Left lung (tissue), 10 donors: ENCODE measurements around the gene IKBKE. TPM values are rescaled to one million over a fixed set of nuclear protein-coding genes. Genes with fewer than 3 reads are reported as not detected.

Source experiments
- ATAC-seq: fragments of 200-7000 bp; cut with Tn5 transposase; one replicate; pipeline ENCODE4 v1.9.1; 2020; ENCODE audit warnings: moderate library complexity
- DNase-seq, 4 donors: peaks; one replicate each; pipeline ENCODE4 v3.0.0-alpha.2; 2013 to 2020
- H3K27ac ChIP-seq, 2 donors: fragments of 200-600 bp; sonication (generic) in 1 of 2; one replicate each; pipeline versions ENCODE4 v1.5.0 to v1.8.0; 2020 to 2021
- H3K27me3 ChIP-seq, 2 donors: fragments of 200-600 bp; sonication (generic) in 1 of 2; one replicate each; pipeline versions ENCODE4 v1.5.0 to v1.8.0; 2020 to 2021
- H3K36me3 ChIP-seq, 2 donors: fragments of 200-600 bp; sonication (generic) in 1 of 2; one replicate each; pipeline versions ENCODE4 v1.5.0 to v1.8.0; 2020 to 2021
- H3K4me1 ChIP-seq, 2 donors: fragments of 200-600 bp; one replicate each; pipeline ENCODE4 v1.8.0; 2021
- H3K4me3 ChIP-seq, 2 donors: fragments of 200-600 bp; sonication (generic) in 1 of 2; one replicate each; pipeline versions ENCODE4 v1.5.0 to v1.8.0; 2020 to 2021; ENCODE audit warnings: mild to moderate bottlenecking in 1 of 2
- H3K9me3 ChIP-seq, 2 donors: fragments of 200-600 bp; sonication (generic) in 1 of 2; one replicate each; pipeline versions ENCODE4 v1.5.0 to v1.8.0; 2020 to 2021
- intact Hi-C, 2 donors: fragments of 100-400 bp; cut with DNase I; formaldehyde crosslinking; loops; one replicate each; pipeline versions ENCODE4 v1.11.2 to v1.14.2; 2022
- polyA plus RNA-seq, 6 donors: library from polyadenylated mRNA; unstranded; fragments of 120-200 nt; gene quantifications; one replicate each; pipeline ENCODE4 v1.2.1, GENCODE V29; 2013; ENCODE audit not compliant: insufficient read length in 6 of 6
- total RNA-seq, 2 donors: library from RNA; stranded (reverse); fragmentation: NEBNext Ultra II Directional; extraction: Animal tissue kit (Norgen Biotek cat#: 25700); gene quantifications; one replicate each; pipeline ENCODE4 v1.2.1, GENCODE V29; 2021
- TF ChIP-seq, protein P1 (sequence below), 2 donors: fragments of 200-600 bp; sonication (generic) in 1 of 2; IDR thresholded peaks; one replicate each; pipeline versions ENCODE4 v1.5.0 to v1.8.0; 2021; ENCODE audit warnings: antibody characterized with exemption in 2 of 2
- donor health status: DM: no; HTN: yes; CAD: no.
- donor health status: DM: no; HTN: no; CAD: no.

Gene IKBKE
- total and polyA plus RNA-seq, 8 donors: 4.7 to 17.8 (median 7.8) TPM

DNA sequence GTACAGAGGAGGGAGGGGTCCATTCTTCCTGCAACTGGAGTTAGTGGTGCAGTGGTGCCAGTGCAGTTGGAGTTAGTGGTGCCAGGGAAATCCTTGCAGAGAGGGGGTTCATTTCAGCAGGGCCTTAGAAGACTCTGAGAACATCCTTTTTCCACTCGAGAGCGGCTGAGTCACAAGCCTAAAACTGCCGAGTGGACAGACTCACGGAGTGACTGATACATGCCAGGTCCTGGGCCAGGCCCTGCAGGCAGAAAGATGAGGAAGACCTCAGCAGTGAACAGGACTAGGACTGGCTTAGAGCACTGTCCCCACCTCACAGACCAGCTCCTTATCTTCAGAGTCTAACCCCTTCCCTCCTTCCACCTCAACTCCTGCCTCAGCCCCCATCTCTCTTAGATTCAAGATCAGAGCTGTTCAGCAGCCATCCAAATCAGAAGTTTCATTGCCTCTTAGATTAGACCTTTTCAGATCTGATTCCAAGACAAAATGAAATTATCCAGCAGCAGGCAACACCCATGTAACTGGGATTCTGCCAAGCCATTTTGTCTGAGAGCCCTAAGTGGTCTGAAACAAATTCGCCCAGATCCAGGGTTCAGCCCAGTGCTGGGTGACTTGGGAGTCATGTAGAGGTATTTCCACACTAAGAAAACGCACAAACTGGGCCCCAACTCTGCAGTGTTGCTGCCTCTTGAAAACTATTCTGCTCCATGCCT, 12.7 kb upstream of the IKBKE start:
- Histone ChIP-seq H3K36me3 (peaks cover 0 to 62% of the 10 kb centered on the region in 2 donors), H3K4me3 (no peak overlapping the region), H3K27ac (peak overlapping the region; percentile 19 to 71), H3K4me1 (peaks cover 18 to 21% of the 10 kb centered on the region in 2 donors), H3K27me3 (no peaks in the 10 kb centered on the region), H3K9me3 (no peaks in the 10 kb centered on the region)
- intact Hi-C loops: no loop called here
- DNase-seq (peak in 1 of 4 donors; percentile 75), ATAC-seq (peak; percentile 57)
- TF ChIP-seq, protein P1, sequence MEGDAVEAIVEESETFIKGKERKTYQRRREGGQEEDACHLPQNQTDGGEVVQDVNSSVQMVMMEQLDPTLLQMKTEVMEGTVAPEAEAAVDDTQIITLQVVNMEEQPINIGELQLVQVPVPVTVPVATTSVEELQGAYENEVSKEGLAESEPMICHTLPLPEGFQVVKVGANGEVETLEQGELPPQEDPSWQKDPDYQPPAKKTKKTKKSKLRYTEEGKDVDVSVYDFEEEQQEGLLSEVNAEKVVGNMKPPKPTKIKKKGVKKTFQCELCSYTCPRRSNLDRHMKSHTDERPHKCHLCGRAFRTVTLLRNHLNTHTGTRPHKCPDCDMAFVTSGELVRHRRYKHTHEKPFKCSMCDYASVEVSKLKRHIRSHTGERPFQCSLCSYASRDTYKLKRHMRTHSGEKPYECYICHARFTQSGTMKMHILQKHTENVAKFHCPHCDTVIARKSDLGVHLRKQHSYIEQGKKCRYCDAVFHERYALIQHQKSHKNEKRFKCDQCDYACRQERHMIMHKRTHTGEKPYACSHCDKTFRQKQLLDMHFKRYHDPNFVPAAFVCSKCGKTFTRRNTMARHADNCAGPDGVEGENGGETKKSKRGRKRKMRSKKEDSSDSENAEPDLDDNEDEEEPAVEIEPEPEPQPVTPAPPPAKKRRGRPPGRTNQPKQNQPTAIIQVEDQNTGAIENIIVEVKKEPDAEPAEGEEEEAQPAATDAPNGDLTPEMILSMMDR (IDR thresholded peaks at IDR 0.05): no peak

DNA sequence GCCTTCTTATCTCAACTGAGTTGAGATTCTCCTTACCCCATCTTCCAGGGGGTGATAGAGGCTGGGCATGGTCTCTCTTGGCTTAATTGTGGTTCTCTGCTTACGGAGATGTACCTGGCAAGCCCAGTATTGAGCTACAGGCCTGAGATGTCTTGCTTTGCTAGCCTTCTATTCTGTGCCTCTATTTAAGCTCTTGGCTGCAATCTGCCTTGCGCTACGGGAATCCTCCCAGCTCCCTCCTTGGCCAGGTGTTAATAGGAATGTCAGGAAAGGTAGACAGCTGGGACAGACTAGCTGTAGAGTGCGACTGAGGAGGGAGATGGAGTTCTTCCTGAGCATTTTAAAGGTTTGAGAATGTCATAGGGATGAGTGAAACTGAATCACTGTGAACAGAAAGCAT, 10.6 kb upstream of the IKBKE start:
- H3K36me3 ChIP-seq: peaks cover 0 to 41% of the 10 kb centered on the region in 2 donors
- TF ChIP-seq, protein P1 (IDR thresholded peaks at IDR 0.05): no peak
- H3K27me3 ChIP-seq: no peaks in the 10 kb centered on the region
- no peaks in the 10 kb centered on the region for H3K9me3 ChIP-seq
- ATAC-seq (no peak), DNase-seq (no peak)
- peaks cover 21 to 27% of the 10 kb centered on the region in 2 donors for H3K4me1 ChIP-seq
- no peak overlapping the region for H3K27ac ChIP-seq
- no peak overlapping the region for H3K4me3 ChIP-seq
- intact Hi-C loops: no loop called here

DNA sequence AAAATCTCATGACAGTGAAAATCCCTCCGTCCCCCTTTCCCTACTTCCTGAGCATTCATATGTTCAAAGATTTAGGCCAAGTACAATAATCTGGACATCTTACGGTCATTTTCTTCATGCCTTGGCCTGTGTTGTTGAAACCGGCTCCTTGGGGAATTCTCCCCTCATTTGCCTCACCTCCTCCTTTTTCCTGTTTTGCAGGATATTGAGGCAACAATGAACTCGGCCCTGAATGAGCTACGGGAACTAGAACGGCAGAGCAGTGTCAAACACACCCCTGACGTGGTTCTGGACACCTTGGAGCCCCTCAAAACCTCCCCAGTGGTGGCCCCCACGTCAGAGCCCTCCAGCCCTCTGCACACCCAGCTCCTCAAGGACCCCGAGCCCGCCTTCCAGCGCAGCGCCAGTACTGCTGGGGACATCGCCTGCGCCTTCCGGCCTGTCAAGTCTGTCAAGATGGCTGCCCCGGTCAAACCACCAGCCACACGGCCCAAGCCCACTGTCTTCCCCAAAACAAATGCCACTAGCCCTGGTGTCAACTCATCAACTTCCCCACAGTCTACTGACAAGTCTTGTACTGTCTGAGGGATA, 9.3 kb upstream of the IKBKE start:
- Histone ChIP-seq H3K27ac (no peak overlapping the region), H3K27me3 (no peaks in the 10 kb centered on the region), H3K4me1 (peaks cover 16 to 36% of the 10 kb centered on the region in 2 donors), H3K36me3 (peaks cover 0 to 28% of the 10 kb centered on the region in 2 donors), H3K4me3 (no peak overlapping the region), H3K9me3 (no peaks in the 10 kb centered on the region)
- no peak for ATAC-seq
- intact Hi-C loops: no loop called here
- TF ChIP-seq, protein P1 (IDR thresholded peaks at IDR 0.05): no peak
- peak in 1 of 4 donors; percentile 73 for DNase-seq

DNA sequence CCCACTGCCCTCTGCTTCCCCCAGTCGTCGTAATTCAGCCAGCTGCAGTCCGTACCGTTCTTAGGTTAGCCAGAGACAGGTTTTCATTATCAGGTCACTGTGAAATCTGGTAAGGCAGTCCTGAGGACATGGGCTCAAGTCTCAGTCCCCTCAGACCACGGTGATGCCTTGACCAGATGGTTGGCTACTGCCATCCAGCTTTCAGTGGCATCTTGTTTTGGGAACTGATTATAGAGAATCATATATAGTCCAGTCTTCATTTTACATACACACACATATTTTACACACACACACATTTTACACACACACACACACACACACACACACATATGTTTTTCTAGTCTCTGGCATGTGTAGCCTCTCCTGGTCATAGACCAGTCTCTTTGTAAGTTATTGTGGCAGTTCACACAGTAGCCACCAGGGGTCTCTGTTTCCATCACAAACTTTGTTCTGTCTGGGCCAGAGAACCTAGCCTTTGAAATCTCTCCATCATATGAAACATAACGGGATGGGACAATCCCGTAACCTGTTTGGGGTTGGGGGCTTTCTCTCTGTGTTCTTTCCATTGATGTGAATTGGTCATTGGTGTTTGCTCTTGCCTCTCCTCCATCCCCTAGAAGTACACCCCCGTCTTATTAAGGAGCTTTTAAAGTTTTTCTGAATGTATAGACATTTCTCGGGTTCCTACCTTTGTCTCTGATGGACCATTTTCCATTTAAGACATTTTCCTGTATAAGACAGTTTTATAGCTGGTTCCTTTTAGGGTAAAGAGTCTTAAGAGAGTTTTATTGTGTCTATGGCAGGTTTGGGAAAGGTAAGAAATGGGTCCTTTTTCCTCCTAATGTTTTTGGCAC, 8.4 kb upstream of the IKBKE start:
- DNase-seq: peak in 2 of 4 donors; percentile 50 to 71
- Histone ChIP-seq H3K4me3 (no peak overlapping the region), H3K27me3 (no peaks in the 10 kb centered on the region), H3K4me1 (peaks cover 11 to 35% of the 10 kb centered on the region in 2 donors), H3K36me3 (peaks cover 0 to 26% of the 10 kb centered on the region in 2 donors), H3K9me3 (no peaks in the 10 kb centered on the region), H3K27ac (no peak overlapping the region)
- ATAC-seq: peak; percentile 81
- intact Hi-C loops: no loop called here
- TF ChIP-seq, protein P1 (IDR thresholded peaks at IDR 0.05): peak; percentile 67 to 74

DNA sequence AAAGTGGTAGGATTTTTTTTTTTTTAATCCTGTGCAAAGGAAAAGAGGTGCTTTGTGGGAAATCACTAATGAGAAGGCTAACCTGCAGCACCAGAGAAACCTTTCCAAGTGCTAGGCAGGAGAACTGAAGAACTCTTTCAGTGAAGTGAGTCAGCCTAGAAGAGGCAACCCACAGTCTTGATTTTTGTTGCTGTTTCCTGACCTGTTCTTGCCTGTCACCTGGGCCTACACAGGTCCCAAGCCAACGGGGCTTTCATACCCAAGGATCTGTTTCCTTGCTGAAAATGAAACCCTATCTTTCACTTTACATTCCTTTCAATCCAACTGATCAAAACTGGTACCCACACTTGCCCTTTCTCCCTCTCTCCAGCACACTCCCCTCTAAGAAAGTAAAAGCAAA, 7.1 kb upstream of the IKBKE start:
- ATAC-seq (peak; percentile 15), DNase-seq (no peak)
- intact Hi-C loops: no loop called here
- H3K4me1 ChIP-seq: peaks cover under 1 to 36% of the 10 kb centered on the region in 2 donors
- no peak overlapping the region for H3K27ac ChIP-seq
- H3K9me3 ChIP-seq: no peaks in the 10 kb centered on the region
- no peak overlapping the region for H3K4me3 ChIP-seq
- peaks cover 0 to 26% of the 10 kb centered on the region in 2 donors for H3K36me3 ChIP-seq
- H3K27me3 ChIP-seq: no peaks in the 10 kb centered on the region
- TF ChIP-seq, protein P1 (IDR thresholded peaks at IDR 0.05): no peak
